ENCODE measurements around the gene OR10J1. TPM values are rescaled to one million over a fixed set of nuclear protein-coding genes. Genes with fewer than 3 reads are reported as not detected.

Gene OR10J1
- not detected for total RNA-seq
- long read RNA-seq, result 0 reads

GRCh38 chr1:159439422-159439821, at the start of gene OR10J1:
TSS of gene OR10J1 (plus strand) at chr1:159439722. CDS start at chr1:159439792, 70 bp downstream.
- no peak for DNase-seq
- H3K36me3 ChIP-seq, result no peaks in the 10 kb centered on the region
- no peaks in the 10 kb centered on the region for H3K9me3 ChIP-seq
- TF ChIP-seq CTCF (IDR thresholded peaks at IDR 0.05), result no peak
- H3K27me3 ChIP-seq, result no peaks in the 10 kb centered on the region
- ATAC-seq, result no peak
- no peak within 1 kb of the TSS for H3K4me3 ChIP-seq
- no peaks in the 10 kb centered on the region for H3K4me1 ChIP-seq
- H3K27ac ChIP-seq, result no peak within 1 kb of the TSS
- intact Hi-C loops (cut with DNase I), result no loop called here

- no peak overlapping the region for H3K4me3 ChIP-seq
- DNase-seq, result no peak
- no peak for ATAC-seq
These were observed 32.7 kb upstream of the OR10J1 start for GRCh38 chr1:159406821-159407220.

GRCh38 chr1:159408862-159409400, 30.6 kb upstream of the OR10J1 start:
- intact Hi-C loops (cut with DNase I), result no loop called here
- ATAC-seq, result peak; percentile 41
- no peak for DNase-seq

More at GRCh38 chr1:159406821-159407220, 32.7 kb upstream of the OR10J1 start:
- Histone ChIP-seq H3K4me1 (no peaks in the 10 kb centered on the region), H3K27ac (no peak overlapping the region), H3K27me3 (no peaks in the 10 kb centered on the region), H3K9me3 (no peaks in the 10 kb centered on the region), H3K36me3 (no peaks in the 10 kb centered on the region)
- no peak for TF ChIP-seq CTCF (IDR thresholded peaks at IDR 0.05)
- intact Hi-C loops (cut with DNase I), result no loop called here

GRCh38 chr1:159421821-159422220, 17.7 kb upstream of the OR10J1 start:
- DNase-seq (no peak), ATAC-seq (peak; percentile 24)
- TF ChIP-seq CTCF (IDR thresholded peaks at IDR 0.05), result no peak
- intact Hi-C loops (cut with DNase I), result no loop called here
- Histone ChIP-seq H3K4me1 (no peaks in the 10 kb centered on the region), H3K36me3 (no peaks in the 10 kb centered on the region), H3K9me3 (no peaks in the 10 kb centered on the region), H3K4me3 (no peak overlapping the region), H3K27ac (no peak overlapping the region), H3K27me3 (no peaks in the 10 kb centered on the region)

More at GRCh38 chr1:159408862-159409400, 30.6 kb upstream of the OR10J1 start:
- no peak for TF ChIP-seq CTCF (IDR thresholded peaks at IDR 0.05)
- no peak overlapping the region for H3K4me3 ChIP-seq
- H3K36me3 ChIP-seq, result no peaks in the 10 kb centered on the region
- H3K27me3 ChIP-seq, result no peaks in the 10 kb centered on the region
- H3K27ac ChIP-seq, result no peak overlapping the region
- no peaks in the 10 kb centered on the region for H3K4me1 ChIP-seq
- H3K9me3 ChIP-seq, result no peaks in the 10 kb centered on the region

- H3K27me3 ChIP-seq, result no peaks in the 10 kb centered on the region
- no peak overlapping the region for H3K4me3 ChIP-seq
- H3K9me3 ChIP-seq, result no peaks in the 10 kb centered on the region
- intact Hi-C loops (cut with DNase I), result no loop called here
- DNase-seq, result no peak
- no peaks in the 10 kb centered on the region for H3K4me1 ChIP-seq
- TF ChIP-seq CTCF (IDR thresholded peaks at IDR 0.05), result no peak
- ATAC-seq, result no peak
- H3K36me3 ChIP-seq, result no peaks in the 10 kb centered on the region
- H3K27ac ChIP-seq, result no peak overlapping the region
These were observed 11.0 kb upstream of the OR10J1 start for GRCh38 chr1:159428536-159428935.

Measured in upper lobe of right lung (tissue), 1 donor.